OCI-LY7 (cell line): ENCODE results near the gene OPCML. TPM values are rescaled to one million over a fixed set of nuclear protein-coding genes. Genes with fewer than 3 reads are reported as not detected.

Experiments
- BruUV-seq: library from RNA; stranded (reverse); fragments of 400-500 nt; replicated peaks from 2 replicates; lab custom pipeline; 2021; lab: Mats Ljungman, UMichigan
- CTCF ChIA-PET: fragments of 300-600 bp; sonication (Branson Sonifier 250); formaldehyde crosslinking; loops from one replicate; lab custom pipeline; 2022; ENCODE audit warnings: antibody characterized with exemption; ENCODE audit not compliant: unreplicated experiment; lab: Charles Lee
- POLR2A ChIA-PET: fragments of 300-600 bp; sonication (Branson Sonifier 250); formaldehyde crosslinking; loops from one replicate; lab custom pipeline; 2022; ENCODE audit warnings: antibody characterized with exemption; lab: Charles Lee
- DNase-seq: peaks from one replicate; pipeline ENCODE4 v3.0.0-alpha.2; 2015; ENCODE audit warnings: low spot score
- H2AFZ ChIP-seq: fragments of 200-600 bp; sonication (generic), shearing (Covaris generic); 2 replicates; pipeline ENCODE4 v1.6.1; 2014; ENCODE audit warnings: mild to moderate bottlenecking, antibody characterized with exemption, low read length, moderate library complexity
- H3K27ac ChIP-seq: fragments of 200-600 bp; sonication (generic); 2 replicates; pipeline ENCODE4 v1.5.1; 2014; ENCODE audit warnings: mixed run types, low read depth, mild to moderate bottlenecking, moderate library complexity, low read length, inconsistent platforms; ENCODE audit not compliant: poor library complexity, severe bottlenecking
- H3K36me3 ChIP-seq: fragments of 200-600 bp; sonication (generic); 2 replicates; pipeline ENCODE4 v1.6.1; 2014; ENCODE audit warnings: mild to moderate bottlenecking, antibody characterized with exemption, low read length, moderate library complexity, mixed read lengths; ENCODE audit not compliant: insufficient read depth
- H3K4me1 ChIP-seq: fragments of 200-600 bp; sonication (generic); 2 replicates; pipeline ENCODE4 v1.5.1; 2014; ENCODE audit warnings: mild to moderate bottlenecking, low read length; ENCODE audit not compliant: insufficient read depth, poor library complexity, severe bottlenecking
- H3K4me2 ChIP-seq: fragments of 200-600 bp; sonication (generic); 2 replicates; pipeline ENCODE4 v1.6.1; 2014; ENCODE audit warnings: mild to moderate bottlenecking, low read length
- H3K4me3 ChIP-seq: fragments of 200-600 bp; sonication (generic); 2 replicates; pipeline ENCODE4 v1.5.1; 2014; ENCODE audit warnings: mild to moderate bottlenecking, low read depth, low read length; ENCODE audit not compliant: poor library complexity, severe bottlenecking
- H3K79me2 ChIP-seq: fragments of 200-600 bp; sonication (generic); 2 replicates; pipeline ENCODE4 v1.6.1; 2016; ENCODE audit warnings: low read depth, mild to moderate bottlenecking, low read length, moderate library complexity, mixed read lengths; ENCODE audit not compliant: insufficient read depth
- H3K9me2 ChIP-seq: fragments of 200-600 bp; sonication (generic); 2 replicates; pipeline ENCODE4 v1.6.1; 2016; ENCODE audit warnings: mild to moderate bottlenecking, low read length, mixed read lengths; ENCODE audit not compliant: insufficient read depth
- H3K9me3 ChIP-seq: fragments of 200-600 bp; sonication (generic); 2 replicates; pipeline ENCODE4 v1.6.1; 2014; ENCODE audit warnings: mild to moderate bottlenecking, mixed run types, low read length, mixed read lengths
- H4K20me1 ChIP-seq: fragments of 200-600 bp; sonication (generic); 2 replicates; pipeline ENCODE4 v1.6.1; 2014; ENCODE audit warnings: mild to moderate bottlenecking, antibody characterized with exemption, low read length, moderate library complexity, mixed read lengths; ENCODE audit not compliant: insufficient read depth
- CTCF ChIP-seq: fragments of 200-600 bp; sonication (generic); conservative IDR thresholded peaks from 2 replicates; pipeline ENCODE4 v1.5.1; 2014; ENCODE audit warnings: mild to moderate bottlenecking, antibody characterized with exemption, low read length, moderate library complexity, mixed read lengths
- EZH2phosphoT487 ChIP-seq: fragments of 200-600 bp; sonication (generic); IDR thresholded peaks from 2 replicates; pipeline ENCODE4 v1.6.1; 2018; ENCODE audit warnings: low read depth, borderline replicate concordance, mild to moderate bottlenecking, mixed run types, antibody characterized with exemption, low read length, moderate library complexity, mixed read lengths
- intact Hi-C: fragments of 100-400 bp; cut with micrococcal nuclease; formaldehyde crosslinking; loops from one replicate; pipeline ENCODE4 v1.10.0; 2022; ENCODE audit not compliant: unreplicated experiment
- total RNA-seq, 2 experiments: library from RNA; depleted of rRNA in 1 of 2; stranded (reverse); fragments of >200 nt in 1 of 2; shearing (Covaris generic) in 1 of 2; gene quantifications; 2 replicates each; pipeline ENCODE4 v1.2.3, GENCODE V29; 2014 to 2022

OPCML gene
- total RNA-seq, 2 experiments from 2014 or later = not detected

GRCh38 chr11:132541794-132542193 is 990.5 kb downstream of the OPCML start:
- Histone ChIP-seq H3K4me3 (no peak overlapping the region), H3K9me3 (no peaks in the 10 kb centered on the region), H3K27ac (no peak overlapping the region), H4K20me1 (no peaks in the 10 kb centered on the region), H3K4me2 (no peak overlapping the region), H3K4me1 (no peaks in the 10 kb centered on the region), H2AFZ (no peak overlapping the region), H3K79me2 (no peaks in the 10 kb centered on the region), H3K36me3 (no peaks in the 10 kb centered on the region), H3K9me2 (no peaks in the 10 kb centered on the region)
- BruUV-seq = no TSS peak
- no peak for DNase-seq
- TF ChIP-seq EZH2phosphoT487 = no peak
- TF ChIP-seq CTCF = no peak
- CTCF ChIA-PET = no interaction called here
- POLR2A ChIA-PET = interaction anchor here (1.0 kb wide), 1 partner anchor 18 kb away, joined by 3 read pairs; no protein-coding TSS in a partner anchor
- intact Hi-C loops = no loop called here

- no peaks in the 10 kb centered on the region for H4K20me1 ChIP-seq
- no peak overlapping the region for H3K4me3 ChIP-seq
- intact Hi-C loops = no loop called here
- no peak overlapping the region for H3K4me2 ChIP-seq
- H3K9me3 ChIP-seq = no peaks in the 10 kb centered on the region
- H3K27ac ChIP-seq = no peak overlapping the region
- no TSS peak for BruUV-seq
- no peaks in the 10 kb centered on the region for H3K79me2 ChIP-seq
- no peaks in the 10 kb centered on the region for H3K36me3 ChIP-seq
- POLR2A ChIA-PET = no interaction called here
- H3K9me2 ChIP-seq = no peaks in the 10 kb centered on the region
- no peak overlapping the region for H2AFZ ChIP-seq
- no peak for DNase-seq
- CTCF ChIA-PET = no interaction called here
- no peaks in the 10 kb centered on the region for H3K4me1 ChIP-seq
- no peak for TF ChIP-seq CTCF
- no peak for TF ChIP-seq EZH2phosphoT487
Observed at GRCh38 chr11:132540581-132540980, 991.7 kb downstream of the OPCML start.

- no TSS peak for BruUV-seq
- H3K27ac ChIP-seq = no peak overlapping the region
Observed at GRCh38 chr11:132539590-132540368, 992.5 kb downstream of the OPCML start.

More at GRCh38 chr11:132539590-132540368, 992.5 kb downstream of the OPCML start:
- H3K36me3 ChIP-seq = no peaks in the 10 kb centered on the region
- POLR2A ChIA-PET = interaction anchor here (0.8 kb wide), 1 partner anchor 107 kb away, joined by 3 read pairs; no protein-coding TSS in a partner anchor
- H3K4me2 ChIP-seq = no peak overlapping the region
- no peaks in the 10 kb centered on the region for H3K4me1 ChIP-seq
- intact Hi-C loops = no loop called here
- H2AFZ ChIP-seq = no peak overlapping the region
- H3K4me3 ChIP-seq = no peak overlapping the region
- no peak for TF ChIP-seq CTCF
- no peak for TF ChIP-seq EZH2phosphoT487
- H3K9me2 ChIP-seq = no peaks in the 10 kb centered on the region
- CTCF ChIA-PET = no interaction called here
- H3K9me3 ChIP-seq = no peaks in the 10 kb centered on the region
- DNase-seq = no peak
- no peaks in the 10 kb centered on the region for H4K20me1 ChIP-seq
- H3K79me2 ChIP-seq = no peaks in the 10 kb centered on the region
